ENCODE measurements around the gene ZNF574. TPM values are rescaled to one million over a fixed set of nuclear protein-coding genes. Genes with fewer than 3 reads are reported as not detected.

The ZNF574 gene
- total RNA-seq, 3 donors from 2014 or later, result 11.2 to 17.5 (median 17.0) TPM

DNA sequence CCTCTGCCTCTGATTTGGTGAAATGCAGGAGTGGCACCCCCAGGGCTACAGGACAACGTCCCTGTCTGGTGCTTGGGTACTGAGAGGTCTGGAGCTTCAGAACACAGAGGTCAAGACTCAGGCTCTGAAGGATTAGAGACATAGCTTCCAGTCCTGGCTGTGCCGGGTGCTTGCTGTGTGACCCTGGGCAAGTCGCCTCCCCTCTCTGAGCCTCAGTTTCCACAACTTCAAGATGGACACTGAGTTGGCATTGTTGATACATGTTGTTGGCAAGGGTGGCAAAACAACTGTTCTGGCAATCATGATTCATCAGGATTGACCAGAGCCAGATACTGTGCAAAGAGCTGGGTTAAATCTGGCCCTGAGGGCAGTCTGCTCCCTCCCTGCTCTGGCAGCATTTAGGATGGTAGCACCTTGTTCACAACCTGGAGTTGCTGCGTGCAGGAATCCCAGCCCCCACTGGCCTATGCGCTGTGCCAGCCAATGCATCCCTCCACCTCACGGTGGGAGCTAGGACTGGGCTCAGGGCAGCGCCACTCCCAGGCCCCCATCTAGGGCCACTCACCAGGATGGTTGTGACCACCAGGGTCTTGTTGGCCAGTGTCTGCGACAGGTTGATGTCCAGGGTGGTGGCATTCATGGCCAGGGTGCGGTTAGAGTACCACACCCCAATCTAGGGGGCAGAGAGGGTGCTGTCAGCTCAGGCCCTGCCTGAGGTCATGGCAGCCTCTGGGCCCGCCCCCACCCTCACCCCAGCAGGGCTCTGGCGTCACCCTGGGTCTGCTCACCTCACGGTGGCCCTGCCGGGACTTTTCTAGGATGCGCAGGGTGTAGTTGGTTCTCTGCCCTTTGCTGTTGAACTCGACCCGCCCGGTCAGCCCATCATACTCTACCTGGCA lies 22.7 kb upstream of the ZNF574 start:
- TF ChIP-seq, protein P1, sequence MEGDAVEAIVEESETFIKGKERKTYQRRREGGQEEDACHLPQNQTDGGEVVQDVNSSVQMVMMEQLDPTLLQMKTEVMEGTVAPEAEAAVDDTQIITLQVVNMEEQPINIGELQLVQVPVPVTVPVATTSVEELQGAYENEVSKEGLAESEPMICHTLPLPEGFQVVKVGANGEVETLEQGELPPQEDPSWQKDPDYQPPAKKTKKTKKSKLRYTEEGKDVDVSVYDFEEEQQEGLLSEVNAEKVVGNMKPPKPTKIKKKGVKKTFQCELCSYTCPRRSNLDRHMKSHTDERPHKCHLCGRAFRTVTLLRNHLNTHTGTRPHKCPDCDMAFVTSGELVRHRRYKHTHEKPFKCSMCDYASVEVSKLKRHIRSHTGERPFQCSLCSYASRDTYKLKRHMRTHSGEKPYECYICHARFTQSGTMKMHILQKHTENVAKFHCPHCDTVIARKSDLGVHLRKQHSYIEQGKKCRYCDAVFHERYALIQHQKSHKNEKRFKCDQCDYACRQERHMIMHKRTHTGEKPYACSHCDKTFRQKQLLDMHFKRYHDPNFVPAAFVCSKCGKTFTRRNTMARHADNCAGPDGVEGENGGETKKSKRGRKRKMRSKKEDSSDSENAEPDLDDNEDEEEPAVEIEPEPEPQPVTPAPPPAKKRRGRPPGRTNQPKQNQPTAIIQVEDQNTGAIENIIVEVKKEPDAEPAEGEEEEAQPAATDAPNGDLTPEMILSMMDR (IDR thresholded peaks at IDR 0.05), result no peak
- DNase-seq (no peak), ATAC-seq (no peak)
- intact Hi-C loops (cut with DNase I, micrococcal nuclease), result no loop called here
- Histone ChIP-seq H3K4me3 (no peak overlapping the region), H3K36me3 (ENCODE audit: low read depth) (no peaks in the 10 kb centered on the region), H3K4me1 (ENCODE audit: low read depth) (peaks cover 7% of the 10 kb centered on the region), H3K9me3 (no peaks in the 10 kb centered on the region)

DNA sequence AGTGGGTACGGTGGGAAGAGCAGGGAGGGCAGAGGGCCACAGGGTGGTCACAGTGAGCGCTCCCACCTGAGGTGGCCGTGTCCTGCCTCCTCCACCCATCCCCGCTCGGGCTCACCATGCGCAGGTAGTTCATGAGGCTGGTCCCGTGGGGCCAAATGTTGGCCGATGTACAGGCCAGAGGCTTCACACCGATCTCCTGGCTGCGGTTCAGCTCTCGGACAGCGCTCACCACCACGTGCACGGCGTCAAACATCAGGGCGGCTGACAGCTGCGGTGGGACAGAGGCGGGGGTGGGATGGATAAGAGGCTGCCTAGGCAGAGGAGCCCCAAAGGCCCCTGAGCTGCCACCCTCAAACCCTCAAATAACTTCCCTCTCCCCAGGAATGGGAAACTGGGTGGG lies 21.8 kb upstream of the ZNF574 start:
- H3K4me1 ChIP-seq (ENCODE audit: low read depth), result peaks cover 7% of the 10 kb centered on the region
- intact Hi-C loops (cut with DNase I, micrococcal nuclease), result no loop called here
- no peaks in the 10 kb centered on the region for H3K9me3 ChIP-seq
- DNase-seq (no peak), ATAC-seq (no peak)
- H3K36me3 ChIP-seq (ENCODE audit: low read depth), result no peaks in the 10 kb centered on the region
- TF ChIP-seq, protein P1 (IDR thresholded peaks at IDR 0.05), result no peak
- H3K4me3 ChIP-seq, result no peak overlapping the region

DNA sequence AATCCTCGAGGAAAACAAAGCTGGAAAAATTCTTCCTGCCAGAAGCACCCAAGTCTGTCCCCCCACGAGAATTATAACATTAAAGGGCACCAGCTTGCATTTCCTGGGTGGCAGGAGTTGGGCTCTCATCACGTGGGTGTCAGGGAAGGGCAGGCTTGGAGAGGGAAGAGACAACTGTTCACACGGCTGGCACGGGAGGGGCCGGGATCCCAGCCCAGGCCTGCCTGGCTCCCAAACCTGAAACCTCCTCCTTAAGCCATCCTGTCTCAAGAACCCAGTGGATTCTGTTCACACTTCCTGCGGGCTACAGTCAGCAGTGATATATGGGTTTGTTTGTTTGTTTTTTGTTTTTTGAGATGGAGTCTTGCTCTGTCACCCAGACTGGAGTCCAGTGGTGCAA lies 18.1 kb upstream of the ZNF574 start:
- ATAC-seq, result no peak
- intact Hi-C loops (cut with DNase I, micrococcal nuclease), result no loop called here
- no peaks in the 10 kb centered on the region for H3K4me1 ChIP-seq (ENCODE audit: low read depth)

DNA sequence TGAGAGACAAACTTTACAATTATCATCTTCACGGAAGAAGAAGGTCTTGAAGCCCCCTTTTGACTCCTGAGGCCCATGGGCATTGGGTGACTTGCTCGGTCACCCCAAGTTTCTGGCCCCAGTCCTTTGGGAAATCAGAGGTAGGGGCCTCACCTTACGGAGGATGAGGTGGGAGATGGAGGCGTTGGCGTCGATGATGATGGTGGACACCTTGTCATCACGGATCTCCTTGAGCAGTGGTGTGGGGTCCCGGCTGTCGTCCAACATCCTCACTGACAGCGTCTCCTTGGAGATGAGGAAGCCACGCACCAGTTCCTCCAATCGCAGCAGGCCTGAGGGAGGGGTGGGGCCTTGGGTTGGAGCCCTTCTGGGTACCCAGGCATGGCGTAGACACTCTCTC lies 16.8 kb upstream of the ZNF574 start:
- intact Hi-C loops (cut with DNase I, micrococcal nuclease), result no loop called here
- DNase-seq (no peak), ATAC-seq (no peak)
- Histone ChIP-seq H3K4me1 (ENCODE audit: low read depth) (no peaks in the 10 kb centered on the region), H3K36me3 (ENCODE audit: low read depth) (no peaks in the 10 kb centered on the region), H3K4me3 (no peak overlapping the region), H3K9me3 (no peaks in the 10 kb centered on the region)
- TF ChIP-seq, protein P1 (IDR thresholded peaks at IDR 0.05), result no peak

More for the DNA sequence above, 18.1 kb upstream of the ZNF574 start:
- no peak for DNase-seq
- Histone ChIP-seq H3K9me3 (no peaks in the 10 kb centered on the region), H3K36me3 (ENCODE audit: low read depth) (no peaks in the 10 kb centered on the region), H3K4me3 (no peak overlapping the region)
- TF ChIP-seq, protein P1 (IDR thresholded peaks at IDR 0.05), result no peak

DNA sequence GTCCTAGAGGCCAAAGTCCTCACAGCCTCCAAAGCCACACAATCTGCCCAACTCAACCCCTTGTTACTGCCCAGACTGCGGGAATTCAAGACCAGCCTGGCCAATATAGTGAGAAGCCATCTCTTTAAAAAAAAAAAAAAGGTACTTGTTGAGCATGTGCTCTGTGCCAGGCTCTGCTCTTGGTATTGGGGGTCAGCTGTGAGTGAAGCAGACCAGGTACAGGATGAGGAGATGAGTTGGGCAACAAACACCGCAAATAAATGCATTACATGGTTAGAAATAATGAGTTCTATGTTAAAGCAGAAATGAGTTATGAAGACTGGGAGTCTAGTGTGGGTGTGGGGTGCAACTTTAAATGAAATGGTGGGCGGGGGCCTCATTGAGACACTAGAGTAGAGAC lies 15.8 kb upstream of the ZNF574 start:
- no peaks in the 10 kb centered on the region for H3K36me3 ChIP-seq (ENCODE audit: low read depth)
- TF ChIP-seq, protein P1 (IDR thresholded peaks at IDR 0.05), result no peak
- intact Hi-C loops (cut with DNase I, micrococcal nuclease), result no loop called here

More for the DNA sequence above, 15.8 kb upstream of the ZNF574 start:
- Histone ChIP-seq H3K4me1 (ENCODE audit: low read depth) (no peaks in the 10 kb centered on the region), H3K4me3 (no peak overlapping the region), H3K9me3 (no peaks in the 10 kb centered on the region)
- DNase-seq (no peak), ATAC-seq (no peak)
